ENCODE measurements around the gene RGS6.

- TF ChIP-seq, protein P1, sequence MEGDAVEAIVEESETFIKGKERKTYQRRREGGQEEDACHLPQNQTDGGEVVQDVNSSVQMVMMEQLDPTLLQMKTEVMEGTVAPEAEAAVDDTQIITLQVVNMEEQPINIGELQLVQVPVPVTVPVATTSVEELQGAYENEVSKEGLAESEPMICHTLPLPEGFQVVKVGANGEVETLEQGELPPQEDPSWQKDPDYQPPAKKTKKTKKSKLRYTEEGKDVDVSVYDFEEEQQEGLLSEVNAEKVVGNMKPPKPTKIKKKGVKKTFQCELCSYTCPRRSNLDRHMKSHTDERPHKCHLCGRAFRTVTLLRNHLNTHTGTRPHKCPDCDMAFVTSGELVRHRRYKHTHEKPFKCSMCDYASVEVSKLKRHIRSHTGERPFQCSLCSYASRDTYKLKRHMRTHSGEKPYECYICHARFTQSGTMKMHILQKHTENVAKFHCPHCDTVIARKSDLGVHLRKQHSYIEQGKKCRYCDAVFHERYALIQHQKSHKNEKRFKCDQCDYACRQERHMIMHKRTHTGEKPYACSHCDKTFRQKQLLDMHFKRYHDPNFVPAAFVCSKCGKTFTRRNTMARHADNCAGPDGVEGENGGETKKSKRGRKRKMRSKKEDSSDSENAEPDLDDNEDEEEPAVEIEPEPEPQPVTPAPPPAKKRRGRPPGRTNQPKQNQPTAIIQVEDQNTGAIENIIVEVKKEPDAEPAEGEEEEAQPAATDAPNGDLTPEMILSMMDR (IDR thresholded peaks at IDR 0.05): no peak
- TF ChIP-seq POLR2A (IDR thresholded peaks at IDR 0.05): no peak
Measured at GRCh38 chr14:72253503-72253902, 321.3 kb downstream of the RGS6 start.
